GM18511 (cell line): ENCODE results near the gene ATF6.

ENCODE experiments used
- ATAC-seq: cut with Tn5 transposase; IDR thresholded peaks from one replicate; pipeline ENCODE4 v1.9.1; 2021; ENCODE audit warnings: mild to moderate bottlenecking, moderate library complexity; ENCODE audit not compliant: unreplicated experiment

Gene ATF6

DNA sequence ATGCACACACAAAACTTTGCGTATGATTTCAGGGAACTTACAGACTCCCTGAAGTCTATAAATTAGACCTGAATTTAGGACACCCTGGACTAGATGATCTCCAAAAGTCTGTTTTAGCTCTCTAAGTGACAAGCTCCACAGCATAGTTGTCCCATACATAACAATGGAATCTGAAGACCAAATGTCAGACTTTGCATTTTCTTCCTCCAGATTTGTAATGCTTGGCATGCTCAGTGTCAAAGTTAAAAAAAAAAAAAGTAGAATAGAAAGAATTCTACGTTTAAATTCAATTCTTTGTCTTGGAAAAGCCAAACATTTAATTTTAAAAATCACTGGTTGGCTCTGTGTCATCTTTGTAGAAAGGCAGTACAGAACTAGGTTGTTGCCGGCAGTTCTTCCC lies 190.8 kb downstream of the ATF6 start:
- no peak for ATAC-seq

- no peak for ATAC-seq
Measured at GRCh38 chr1:161958425-161958824, 192.3 kb downstream of the ATF6 start.

GRCh38 chr1:161962091-161962887 lies 196.2 kb downstream of the ATF6 start:
- ATAC-seq, result peak; percentile 95

DNA sequence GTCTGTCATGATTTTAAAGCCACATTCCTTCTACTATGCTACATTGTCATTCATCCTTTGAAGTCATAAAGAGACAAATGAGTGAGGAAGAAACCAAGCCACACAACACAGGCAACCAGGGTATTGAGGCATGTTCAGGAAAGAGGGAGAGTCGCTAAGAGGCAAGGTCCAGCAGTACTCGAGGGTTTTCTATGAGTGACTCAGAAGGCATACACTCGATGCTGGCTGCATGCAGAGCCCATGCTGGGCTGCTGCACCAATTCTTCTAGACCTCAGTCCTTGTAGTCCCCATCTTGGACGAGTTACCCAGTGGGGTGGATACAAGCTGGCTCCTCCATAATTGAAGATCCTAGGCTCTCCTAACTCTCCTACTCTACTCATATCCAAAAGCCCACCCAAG lies 199.9 kb downstream of the ATF6 start:
- no peak for ATAC-seq

GRCh38 chr1:161970036-161970435 lies 203.9 kb downstream of the ATF6 start:
- no peak for ATAC-seq

DNA sequence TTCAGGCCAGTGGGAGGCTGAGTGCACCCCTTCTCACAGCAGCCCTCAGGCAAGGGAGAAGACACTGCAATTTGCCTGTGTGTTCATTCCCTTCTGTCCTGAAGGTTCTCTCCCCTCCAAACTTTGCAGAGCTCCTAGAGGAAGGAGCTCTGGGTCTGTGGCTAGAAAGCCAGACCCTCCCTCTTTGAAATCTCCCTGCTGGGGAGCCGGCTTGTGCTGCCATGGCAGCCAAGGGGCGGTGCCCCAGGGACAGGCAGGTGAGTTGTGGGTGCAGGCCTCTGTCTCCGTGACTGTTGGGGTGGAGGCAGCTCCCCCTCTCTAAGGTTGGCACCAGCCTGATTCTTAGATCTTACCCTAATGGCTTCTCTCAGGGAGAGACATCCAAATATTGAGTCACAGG lies 204.5 kb downstream of the ATF6 start:
- no peak for ATAC-seq

GRCh38 chr1:161972828-161973227 lies 206.7 kb downstream of the ATF6 start:
- ATAC-seq, result no peak

DNA sequence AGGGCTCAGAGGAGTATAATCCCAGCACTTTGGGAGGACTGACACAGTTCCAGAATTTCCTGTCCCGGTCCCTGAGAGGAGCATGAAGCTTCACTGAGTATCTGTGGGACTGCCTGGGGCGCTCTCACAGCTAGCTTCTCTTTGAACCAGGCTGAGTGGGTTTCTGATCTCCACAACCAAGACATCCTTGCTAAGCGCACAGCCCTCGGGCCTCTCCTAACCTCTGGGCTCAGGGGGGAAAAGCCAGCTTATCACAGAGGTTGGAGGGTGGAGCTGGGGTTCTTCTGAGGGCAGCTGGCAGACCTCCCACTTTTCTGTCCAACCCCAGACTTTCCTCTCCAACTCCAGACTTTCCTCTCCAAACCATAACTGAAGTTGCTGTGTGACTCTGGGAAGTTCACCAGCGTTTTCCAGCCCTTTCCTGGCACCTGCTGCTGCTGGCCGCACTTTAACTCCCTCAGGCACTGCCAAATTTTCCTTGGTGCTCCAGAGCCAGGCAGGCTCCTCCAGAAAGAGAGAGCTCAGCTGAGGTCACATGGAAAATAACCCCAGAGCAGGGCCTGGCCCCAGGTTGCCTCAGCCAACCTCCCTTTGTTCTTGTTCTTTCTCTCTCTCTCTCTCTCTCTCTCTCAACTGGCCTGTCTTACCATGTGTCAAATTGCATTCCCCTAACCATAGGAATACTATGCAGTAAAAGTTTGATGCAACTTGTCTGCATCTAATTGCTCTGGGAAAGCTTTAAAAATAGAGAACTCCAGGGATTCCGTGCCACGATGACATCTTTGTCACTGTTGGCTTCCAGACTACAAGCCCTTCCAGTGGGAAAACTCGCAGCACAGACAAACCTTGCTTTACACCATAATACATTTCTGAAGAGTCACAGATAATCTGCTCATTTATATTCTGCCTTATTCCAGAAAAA lies 208.1 kb downstream of the ATF6 start:
- ATAC-seq, result no peak

GRCh38 chr1:161978011-161978790 lies 212.1 kb downstream of the ATF6 start:
- ATAC-seq, result no peak

DNA sequence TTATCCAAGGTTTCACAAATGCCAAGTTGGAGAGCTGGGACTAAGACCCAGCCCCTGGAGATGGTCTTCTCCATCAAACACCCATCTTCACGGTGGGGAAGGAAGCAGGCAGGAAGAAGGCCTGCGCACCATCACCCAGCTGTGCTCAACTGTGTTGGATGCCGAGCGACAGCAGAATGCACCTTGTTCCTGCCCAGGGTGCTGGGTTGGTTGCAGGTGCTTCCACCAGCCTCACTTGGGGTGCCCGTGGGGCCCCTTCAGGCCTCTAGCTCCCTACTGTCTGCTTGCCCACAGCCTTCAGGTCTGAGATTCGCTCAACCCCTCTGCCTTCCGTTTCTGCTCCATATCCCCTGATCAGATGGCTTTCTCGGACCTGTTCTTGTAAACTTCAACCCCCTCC lies 215.0 kb downstream of the ATF6 start:
- no peak for ATAC-seq

- no peak for ATAC-seq
Measured at GRCh38 chr1:161981735-161982506, 215.8 kb downstream of the ATF6 start.

- no peak for ATAC-seq
Measured at GRCh38 chr1:161982507-161982895, 216.4 kb downstream of the ATF6 start.

- no peak for ATAC-seq
Measured at GRCh38 chr1:161982917-161983316, 216.8 kb downstream of the ATF6 start.

DNA sequence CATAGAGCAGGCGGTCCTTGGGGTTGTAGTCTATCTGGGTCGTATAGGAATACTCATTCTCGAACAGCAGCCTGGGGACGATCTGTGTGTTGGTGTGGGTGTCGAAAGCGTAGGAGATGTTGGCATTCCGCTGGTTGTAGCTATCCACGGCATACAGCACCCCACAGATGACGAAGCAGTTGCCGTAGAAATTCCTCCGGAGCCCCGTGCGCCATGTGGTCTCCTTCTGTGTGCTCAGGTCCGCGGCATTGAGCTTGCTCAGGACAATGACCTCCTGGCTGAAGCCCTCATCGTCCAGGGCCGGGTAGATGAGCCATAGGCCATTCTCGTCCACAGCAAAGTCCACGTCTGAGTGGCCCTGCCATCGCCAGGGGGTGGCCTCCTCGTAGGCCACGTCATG lies 217.6 kb downstream of the ATF6 start:
- ATAC-seq, result no peak

DNA sequence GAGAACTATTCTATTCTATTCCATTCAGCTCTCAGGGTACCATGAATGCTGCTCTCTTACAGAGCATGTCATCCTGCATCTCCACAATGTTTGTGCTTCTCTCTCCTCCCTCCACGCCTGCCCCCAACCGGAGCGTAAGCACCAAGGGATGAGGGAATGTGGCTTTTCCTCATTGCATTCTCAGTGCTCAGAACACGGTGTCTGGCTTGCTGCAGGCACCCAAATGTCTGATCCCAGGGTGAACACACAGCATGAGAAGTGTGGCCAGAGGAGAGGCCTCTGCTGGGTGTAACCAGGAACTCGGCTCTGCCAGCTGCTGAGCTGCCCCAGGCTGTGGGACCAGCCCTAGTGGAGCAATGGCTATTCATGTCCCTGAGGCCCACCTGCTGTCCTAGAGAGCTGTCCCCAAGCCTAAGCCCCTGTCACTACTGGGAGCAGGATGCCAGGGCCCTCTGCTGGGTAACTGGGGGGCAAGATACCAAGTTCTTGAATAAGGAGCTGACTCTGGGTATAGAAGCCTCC lies 219.2 kb downstream of the ATF6 start:
- ATAC-seq, result no peak

DNA sequence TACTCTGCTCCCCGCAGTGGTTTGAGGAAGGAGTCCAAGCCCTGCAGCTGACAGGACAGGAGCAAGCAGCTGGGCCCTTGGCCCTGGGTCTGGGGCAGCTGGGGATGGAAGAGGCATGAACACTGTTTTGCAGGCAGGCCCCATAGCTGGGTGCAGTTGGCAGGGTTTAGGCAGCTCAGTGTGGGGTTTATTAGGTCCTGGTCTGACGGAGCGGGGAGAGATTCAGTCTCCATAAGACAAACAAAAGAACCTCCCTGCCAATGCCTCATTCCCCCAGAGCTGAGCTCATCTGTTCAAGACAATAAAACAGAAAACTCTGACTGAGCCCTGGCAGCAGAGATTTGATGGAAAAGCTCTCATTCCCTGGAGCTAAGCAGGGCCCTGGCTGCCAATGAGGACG lies 220.2 kb downstream of the ATF6 start:
- no peak for ATAC-seq

GRCh38 chr1:161987303-161987702 lies 221.2 kb downstream of the ATF6 start:
- ATAC-seq, result no peak

DNA sequence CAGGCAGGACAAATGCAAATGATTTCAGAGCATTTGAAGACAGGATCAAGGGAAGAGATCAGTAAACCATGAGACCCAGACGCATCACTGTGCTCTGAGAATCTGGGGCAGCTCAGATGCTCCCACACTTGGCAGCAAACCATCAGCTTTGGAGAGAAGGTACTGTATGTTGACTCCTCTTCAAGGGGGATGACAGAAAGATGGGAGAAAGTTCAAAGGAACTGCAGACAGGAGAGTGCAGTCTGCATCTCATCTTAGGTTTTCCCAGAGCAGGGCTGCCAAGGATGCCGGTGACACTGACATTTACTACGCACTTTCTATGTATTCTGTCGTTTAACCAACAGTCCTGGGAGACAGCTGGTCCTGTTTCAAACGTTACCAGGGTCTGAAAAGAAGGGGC lies 221.8 kb downstream of the ATF6 start:
- no peak for ATAC-seq

DNA sequence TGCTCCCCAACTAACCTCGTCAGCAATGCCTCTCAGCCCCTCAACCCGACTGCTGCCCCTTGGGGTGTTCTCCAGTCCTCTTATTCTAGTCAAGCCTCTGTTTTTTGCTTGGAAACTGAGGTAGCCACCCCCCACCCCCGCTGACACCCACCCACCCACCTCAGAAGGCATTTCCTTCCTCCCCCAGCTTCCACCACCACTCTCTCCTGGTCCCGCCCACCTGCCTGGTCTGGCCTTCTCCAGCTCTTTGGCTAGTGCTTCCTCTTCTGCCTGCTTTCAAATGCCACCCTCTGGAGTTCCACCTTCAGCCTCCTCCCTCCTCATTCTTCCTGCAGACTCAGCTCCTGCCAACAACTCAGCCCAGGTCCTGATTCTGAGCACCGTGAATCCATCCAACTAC lies 222.3 kb downstream of the ATF6 start:
- no peak for ATAC-seq

GRCh38 chr1:161989108-161989507 lies 223.0 kb downstream of the ATF6 start:
- ATAC-seq, result no peak
